Brain microvascular endothelial cell (primary cell): ENCODE data around the gene GANAB.
"Not testable (repeated sequence)": the region's sequence is repeated elsewhere in the genome, so short reads cannot be mapped to it uniquely, and the experiment has no call there.

Source experiments
- DNase-seq: peaks from one replicate; pipeline ENCODE4 v3.0.0-alpha.2; 2020
- H3K27ac ChIP-seq: fragments of 250-450 bp; sonication (Bioruptor Pico); 2 replicates; pipeline ENCODE4 v1.5.1; 2020; ENCODE audit warnings: mild to moderate bottlenecking, moderate library complexity
- H3K27me3 ChIP-seq: fragments of 250-450 bp; sonication (Bioruptor Pico); replicated peaks from 2 replicates; pipeline ENCODE4 v1.5.1; 2020; ENCODE audit warnings: mild to moderate bottlenecking
- H3K36me3 ChIP-seq: fragments of 250-450 bp; sonication (Bioruptor Pico); replicated peaks from 2 replicates; pipeline ENCODE4 v1.5.1; 2020; ENCODE audit warnings: mild to moderate bottlenecking
- H3K4me3 ChIP-seq: 2 replicates; pipeline ENCODE4 v1.5.1; 2011; ENCODE audit warnings: low read depth, mild to moderate bottlenecking, control low read depth, low read length, moderate library complexity
- in situ Hi-C: cut with HindIII; loops from 2 replicates; pipeline ENCODE4 v1.10.0; 2017; ENCODE audit warnings: low sequenced_read_pairs, low pct_ligation_motif_present
- TF ChIP-seq, protein P1 (sequence below): IDR thresholded peaks from 2 replicates; pipeline ENCODE4 v1.5.1; 2011; ENCODE audit warnings: low read depth, mild to moderate bottlenecking, moderate library complexity, low read length, control low read depth, inconsistent platforms; ENCODE audit errors: missing control alignments

Gene GANAB

GRCh38 chr11:62592146-62592815 lies 54.1 kb downstream of the GANAB start:
- no peaks in the 10 kb centered on the region for H3K27me3 ChIP-seq
- in situ Hi-C loops, result no loop called here
- TF ChIP-seq, protein P1, sequence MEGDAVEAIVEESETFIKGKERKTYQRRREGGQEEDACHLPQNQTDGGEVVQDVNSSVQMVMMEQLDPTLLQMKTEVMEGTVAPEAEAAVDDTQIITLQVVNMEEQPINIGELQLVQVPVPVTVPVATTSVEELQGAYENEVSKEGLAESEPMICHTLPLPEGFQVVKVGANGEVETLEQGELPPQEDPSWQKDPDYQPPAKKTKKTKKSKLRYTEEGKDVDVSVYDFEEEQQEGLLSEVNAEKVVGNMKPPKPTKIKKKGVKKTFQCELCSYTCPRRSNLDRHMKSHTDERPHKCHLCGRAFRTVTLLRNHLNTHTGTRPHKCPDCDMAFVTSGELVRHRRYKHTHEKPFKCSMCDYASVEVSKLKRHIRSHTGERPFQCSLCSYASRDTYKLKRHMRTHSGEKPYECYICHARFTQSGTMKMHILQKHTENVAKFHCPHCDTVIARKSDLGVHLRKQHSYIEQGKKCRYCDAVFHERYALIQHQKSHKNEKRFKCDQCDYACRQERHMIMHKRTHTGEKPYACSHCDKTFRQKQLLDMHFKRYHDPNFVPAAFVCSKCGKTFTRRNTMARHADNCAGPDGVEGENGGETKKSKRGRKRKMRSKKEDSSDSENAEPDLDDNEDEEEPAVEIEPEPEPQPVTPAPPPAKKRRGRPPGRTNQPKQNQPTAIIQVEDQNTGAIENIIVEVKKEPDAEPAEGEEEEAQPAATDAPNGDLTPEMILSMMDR, result no peak
- H3K4me3 ChIP-seq, result peak overlapping the region; percentile 84
- H3K36me3 ChIP-seq, result peaks cover 51% of the 10 kb centered on the region
- no peak for DNase-seq
- peak overlapping the region; percentile 42 for H3K27ac ChIP-seq

- H3K27me3 ChIP-seq, result no peaks in the 10 kb centered on the region
- in situ Hi-C loops, result no loop called here
- peak within 1 kb of the TSS; percentile 84 for H3K4me3 ChIP-seq
- TF ChIP-seq, protein P1, result no peak
- H3K27ac ChIP-seq, result peak within 1 kb of the TSS; percentile 70
- DNase-seq, result peak; percentile 98
- H3K36me3 ChIP-seq, result peaks cover 47% of the 10 kb centered on the region
Measured at GRCh38 chr11:62591448-62592145, 54.8 kb downstream of the GANAB start, which contains the start of gene TUT1. TSS of gene TUT1 (minus strand) at chr11:62591523. CDS start at chr11:62591485, 38 bp downstream.

GRCh38 chr11:62588966-62589637 lies 57.3 kb downstream of the GANAB start:
- TF ChIP-seq, protein P1, result peak; percentile 64
- no peak overlapping the region for H3K4me3 ChIP-seq
- DNase-seq, result peak; percentile 50
- H3K27me3 ChIP-seq, result no peaks in the 10 kb centered on the region
- in situ Hi-C loops, result no loop called here
- peaks cover 30% of the 10 kb centered on the region for H3K36me3 ChIP-seq
- no peak overlapping the region for H3K27ac ChIP-seq

DNA sequence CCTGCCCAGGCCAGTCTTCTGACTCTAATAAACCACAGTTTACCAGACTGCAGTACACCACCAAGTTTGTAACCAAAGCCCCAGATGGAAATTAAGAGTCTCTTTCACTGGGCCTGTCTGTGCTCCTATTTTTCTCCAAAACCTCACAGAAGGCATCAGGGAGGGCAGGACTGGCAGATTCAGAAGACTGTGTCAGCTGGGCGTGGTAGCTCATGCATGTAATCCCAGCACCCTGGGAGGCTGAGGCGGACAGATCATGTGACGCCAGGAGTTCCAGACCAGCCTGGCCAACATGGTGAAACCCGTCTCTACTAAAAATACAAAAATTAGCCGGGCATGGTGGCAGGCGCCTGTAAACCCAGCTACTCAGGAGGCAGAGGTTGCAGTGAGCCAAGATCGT lies 61.1 kb downstream of the GANAB start:
- H3K27ac ChIP-seq, in situ Hi-C loops, DNase-seq, H3K27me3 ChIP-seq, H3K4me3 ChIP-seq: not testable (repeated sequence)
- H3K36me3 ChIP-seq, result peaks cover 28% of the 10 kb centered on the region

- in situ Hi-C loops, DNase-seq, H3K27ac ChIP-seq, H3K4me3 ChIP-seq, H3K27me3 ChIP-seq: not testable (repeated sequence)
- peaks cover 28% of the 10 kb centered on the region for H3K36me3 ChIP-seq
Measured at GRCh38 chr11:62581735-62582134, 64.7 kb downstream of the GANAB start.

GRCh38 chr11:62580959-62581715 lies 65.3 kb downstream of the GANAB start:
- H3K27me3 ChIP-seq, result no peaks in the 10 kb centered on the region
- no peak for DNase-seq
- peaks cover 22% of the 10 kb centered on the region for H3K36me3 ChIP-seq
- in situ Hi-C loops, result no loop called here
- TF ChIP-seq, protein P1, result no peak
- no peak overlapping the region for H3K27ac ChIP-seq
- no peak overlapping the region for H3K4me3 ChIP-seq
